ENCODE measurements around the gene HEXB. TPM values are rescaled to one million over a fixed set of nuclear protein-coding genes. Genes with fewer than 3 reads are reported as not detected.

The HEXB gene
- total and polyA plus RNA-seq, 2 of the 8 experiments (the other 6 are each of a cell fraction or from before 2014, with no cell fraction given) = 39.7 to 69.2 TPM

DNA sequence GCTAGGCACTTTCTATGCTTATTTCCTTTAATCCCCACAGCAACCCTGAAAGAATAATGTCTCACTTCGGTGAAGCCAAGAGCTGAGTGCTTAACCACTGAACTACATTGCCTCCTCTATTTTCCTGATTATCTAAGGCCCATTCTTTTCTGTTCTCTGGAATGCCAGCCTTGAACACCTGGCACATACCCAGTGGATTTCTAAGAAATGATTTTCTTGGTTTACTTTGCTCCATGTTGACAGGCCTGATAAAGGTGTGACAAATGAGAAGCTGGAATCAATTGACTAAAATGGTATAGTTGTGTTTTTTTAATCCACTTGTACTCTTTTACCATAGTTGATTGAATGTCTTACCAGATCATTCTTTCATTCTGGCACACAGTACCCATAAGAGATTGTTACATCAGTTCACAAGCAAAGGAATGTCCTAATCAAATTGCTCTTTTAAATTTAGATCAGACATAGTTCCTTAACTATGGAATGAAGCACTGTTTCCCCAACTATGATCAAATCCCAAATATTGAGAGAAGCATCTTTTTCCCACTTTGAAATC is 35.5 kb upstream of the HEXB start (continued):
- TF ChIP-seq SP4 (IDR thresholded peaks at IDR 0.05; ENCODE audit: low read length) = no peak
